ENCODE measurements around the gene CACNA1C.

The CACNA1C gene

GRCh38 chr12:2261708-2262107, 208.9 kb downstream of the CACNA1C start:
- no peak for DNase-seq

DNA sequence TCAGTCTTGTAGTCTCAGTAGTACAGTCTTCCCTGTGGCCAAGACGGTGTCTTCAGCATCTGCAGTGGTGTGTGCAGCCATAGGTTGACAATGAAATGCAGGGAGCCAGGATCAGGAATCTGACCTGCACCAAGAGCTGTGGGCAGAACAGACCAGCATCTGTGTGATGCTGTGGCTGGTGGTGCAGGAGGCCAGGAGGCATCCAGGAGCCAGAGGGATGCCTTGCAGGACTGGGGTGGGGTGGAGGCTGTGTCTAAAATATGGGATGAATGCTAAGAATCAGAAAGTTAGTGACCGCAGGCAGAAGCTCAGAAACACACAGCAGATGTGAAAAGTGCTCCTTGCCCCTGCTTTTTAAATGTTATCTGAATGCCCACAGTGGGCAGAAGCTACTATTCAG, 209.7 kb downstream of the CACNA1C start:
- no peak for DNase-seq

DNA sequence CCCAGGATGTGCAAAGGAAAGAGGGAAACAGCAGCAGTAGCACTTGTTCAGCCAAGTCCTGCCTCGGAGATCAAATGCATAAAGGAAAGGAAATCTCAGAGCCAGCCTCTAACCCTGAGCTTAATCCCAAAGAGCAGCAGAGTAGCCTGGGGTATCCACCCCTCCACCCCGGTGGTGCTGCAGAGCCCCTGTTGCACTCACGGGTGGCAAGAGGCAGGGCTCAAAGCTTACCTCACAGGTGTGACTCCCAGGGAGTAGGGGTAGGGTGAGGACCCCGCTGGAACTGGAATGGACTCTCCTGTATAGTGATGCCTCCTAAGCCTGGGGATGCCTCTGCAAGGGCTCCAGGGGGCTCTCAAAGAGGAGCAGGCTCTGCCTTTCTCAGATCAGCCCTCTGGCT, 211.1 kb downstream of the CACNA1C start:
- no peak for DNase-seq

DNA sequence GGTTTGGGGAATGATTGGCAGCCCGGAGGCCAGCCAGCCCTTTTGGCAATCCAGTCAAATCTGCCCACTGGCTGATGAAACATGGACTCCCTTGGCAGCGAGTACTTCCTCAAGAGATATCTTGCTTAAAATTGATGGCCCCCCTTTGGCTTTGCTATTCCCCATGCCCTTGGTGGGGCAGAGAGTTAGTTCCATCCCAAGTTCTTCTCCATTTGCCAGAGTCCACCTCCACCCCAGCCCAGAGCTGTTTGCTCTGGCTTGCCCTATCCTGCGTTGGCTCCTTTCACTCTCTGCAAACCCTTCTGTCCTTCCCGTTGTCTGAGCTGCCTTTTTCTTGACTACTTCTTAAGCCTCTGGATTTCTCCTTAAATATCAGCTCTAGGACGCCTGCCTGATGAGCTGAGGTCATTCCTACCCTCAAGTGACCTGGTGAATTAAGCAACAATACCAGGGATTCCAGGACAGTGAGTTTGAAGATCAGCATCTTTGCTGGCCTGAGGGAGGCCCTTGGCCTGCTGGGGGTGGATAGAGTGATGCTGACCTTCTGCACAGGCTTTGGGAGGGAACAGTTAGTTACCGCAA, 212.0 kb downstream of the CACNA1C start:
- no peak for DNase-seq

- DNase-seq, result no peak
Observed at GRCh38 chr12:2265461-2266167, 212.8 kb downstream of the CACNA1C start.

DNA sequence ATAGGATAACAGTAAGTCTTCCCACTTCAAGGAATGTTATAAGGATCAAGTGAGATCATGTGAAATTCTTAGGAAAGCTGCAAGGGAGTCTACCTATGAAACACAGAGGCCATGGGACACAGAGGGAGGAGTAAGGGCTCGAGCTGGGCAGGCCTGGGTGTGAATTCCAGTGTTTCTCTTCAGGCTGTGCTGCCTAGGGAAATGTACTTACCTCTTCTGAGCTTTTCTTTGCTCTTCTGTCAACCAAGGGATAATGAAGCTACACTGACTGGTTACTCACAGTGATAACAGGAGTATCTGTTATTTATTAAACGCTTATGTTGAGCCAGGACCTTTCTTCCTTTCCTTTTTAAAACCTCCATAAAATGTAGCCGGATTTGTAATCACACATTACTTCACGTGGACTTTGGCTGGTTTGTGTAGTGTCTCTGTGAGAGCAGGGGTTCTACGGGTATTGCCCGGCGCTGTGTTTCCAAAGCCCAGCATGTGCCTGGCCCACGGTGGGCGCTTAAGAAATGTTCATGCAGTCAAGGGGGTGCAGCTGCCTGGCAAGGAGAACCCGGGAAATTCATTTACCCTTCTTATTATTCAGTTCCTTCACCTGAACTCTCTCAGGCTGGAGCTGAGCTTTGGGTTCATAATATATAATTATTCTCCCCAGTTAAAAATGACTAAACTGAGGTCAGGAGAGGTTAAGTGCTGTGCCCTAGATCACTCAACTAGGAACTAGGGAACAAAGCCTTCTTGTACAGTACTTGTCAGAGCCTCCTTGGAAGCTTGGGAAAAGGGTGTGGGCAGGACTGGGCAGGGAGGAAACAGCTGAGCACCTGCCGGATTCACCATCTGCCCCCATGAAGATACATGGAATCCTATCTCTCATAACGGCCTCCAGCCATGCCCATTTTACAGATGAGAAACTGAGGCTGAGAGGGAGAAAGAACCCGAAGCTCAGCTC, 214.2 kb downstream of the CACNA1C start:
- no peak for DNase-seq

DNA sequence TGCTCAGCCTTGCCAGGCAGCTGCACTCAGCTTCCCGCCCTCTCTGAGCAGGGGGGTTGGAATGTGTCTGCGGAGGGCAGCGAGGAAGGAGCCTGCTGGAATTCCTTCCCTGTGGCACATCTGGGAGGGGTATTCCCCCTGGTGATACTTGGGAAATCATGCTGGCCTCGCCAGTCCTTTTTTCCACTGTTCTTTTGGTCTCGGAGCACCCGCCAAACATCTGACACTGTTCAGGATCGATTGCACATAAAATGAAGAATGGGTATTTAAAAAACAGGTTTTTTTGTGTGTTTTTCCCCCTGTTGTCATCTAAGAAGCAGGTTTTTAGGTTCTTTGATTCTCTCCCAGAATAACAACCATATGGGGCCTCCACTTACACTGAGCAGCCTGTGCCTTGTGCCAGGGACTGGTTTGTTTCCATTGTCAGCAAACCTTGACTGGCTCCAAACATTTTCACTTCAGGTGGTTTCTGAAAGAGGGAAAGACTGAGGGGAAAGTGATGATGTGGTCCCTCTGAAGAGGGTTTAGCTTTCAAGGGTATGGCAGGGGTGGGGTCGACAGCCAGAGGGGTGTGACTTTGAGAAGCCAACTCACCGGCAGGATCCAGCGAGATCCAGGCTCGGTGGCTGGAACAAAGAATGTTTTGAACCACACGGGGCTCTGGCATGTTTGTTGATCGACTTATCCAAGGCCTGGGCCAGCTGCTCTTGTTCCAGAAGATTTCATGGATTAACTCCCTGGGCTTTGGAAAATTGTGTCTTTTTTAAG, 215.1 kb downstream of the CACNA1C start:
- DNase-seq, result no peak

DNA sequence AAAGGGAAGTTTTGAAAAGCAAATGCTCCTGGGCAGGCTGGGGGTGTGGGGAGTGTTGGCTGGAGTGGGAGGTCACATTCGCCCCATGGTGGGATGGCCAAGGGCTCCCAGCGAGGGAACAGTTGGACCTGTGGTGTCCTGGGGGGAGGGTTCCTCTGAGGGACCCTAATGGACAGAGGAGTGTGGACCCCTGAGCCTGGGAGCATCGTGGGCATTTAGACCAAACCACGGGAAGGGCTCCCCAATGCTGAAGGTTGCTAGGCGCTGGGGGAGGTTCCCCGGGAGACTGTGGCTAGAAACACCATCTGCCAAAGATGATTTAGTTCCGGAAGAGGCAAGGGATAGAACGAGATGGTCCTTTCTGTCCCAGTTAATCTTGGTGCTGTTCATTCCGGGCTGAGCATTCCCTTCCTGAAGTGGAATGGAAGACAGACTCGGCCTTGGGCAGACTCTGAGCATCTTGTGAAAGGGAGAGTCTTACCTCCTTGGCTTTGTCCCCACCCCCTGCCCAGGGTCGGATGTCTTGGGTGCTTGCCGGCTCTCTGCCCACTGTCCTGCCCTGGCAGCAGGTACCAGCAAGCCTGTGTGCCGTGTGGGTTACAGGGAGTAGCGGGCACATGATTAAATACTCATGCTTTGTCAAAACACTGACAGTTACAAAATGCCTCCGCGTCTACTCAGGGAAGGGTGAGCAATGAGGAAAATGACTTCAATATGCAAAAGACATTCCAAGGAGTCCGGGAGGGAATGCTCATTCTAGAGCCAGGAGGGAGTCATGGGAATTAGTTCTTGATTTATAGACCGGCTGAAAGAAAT, 215.9 kb downstream of the CACNA1C start:
- no peak for DNase-seq

GRCh38 chr12:2270846-2271245, 218.1 kb downstream of the CACNA1C start:
- no peak for DNase-seq

- DNase-seq, result no peak
Observed at GRCh38 chr12:2271961-2272360, 219.2 kb downstream of the CACNA1C start.

- no peak for DNase-seq
Observed at GRCh38 chr12:2273288-2273687, 220.5 kb downstream of the CACNA1C start.

GRCh38 chr12:2273751-2274150, 221.0 kb downstream of the CACNA1C start:
- no peak for DNase-seq

- no peak for DNase-seq
Observed at GRCh38 chr12:2274733-2275132, 221.9 kb downstream of the CACNA1C start.

DNA sequence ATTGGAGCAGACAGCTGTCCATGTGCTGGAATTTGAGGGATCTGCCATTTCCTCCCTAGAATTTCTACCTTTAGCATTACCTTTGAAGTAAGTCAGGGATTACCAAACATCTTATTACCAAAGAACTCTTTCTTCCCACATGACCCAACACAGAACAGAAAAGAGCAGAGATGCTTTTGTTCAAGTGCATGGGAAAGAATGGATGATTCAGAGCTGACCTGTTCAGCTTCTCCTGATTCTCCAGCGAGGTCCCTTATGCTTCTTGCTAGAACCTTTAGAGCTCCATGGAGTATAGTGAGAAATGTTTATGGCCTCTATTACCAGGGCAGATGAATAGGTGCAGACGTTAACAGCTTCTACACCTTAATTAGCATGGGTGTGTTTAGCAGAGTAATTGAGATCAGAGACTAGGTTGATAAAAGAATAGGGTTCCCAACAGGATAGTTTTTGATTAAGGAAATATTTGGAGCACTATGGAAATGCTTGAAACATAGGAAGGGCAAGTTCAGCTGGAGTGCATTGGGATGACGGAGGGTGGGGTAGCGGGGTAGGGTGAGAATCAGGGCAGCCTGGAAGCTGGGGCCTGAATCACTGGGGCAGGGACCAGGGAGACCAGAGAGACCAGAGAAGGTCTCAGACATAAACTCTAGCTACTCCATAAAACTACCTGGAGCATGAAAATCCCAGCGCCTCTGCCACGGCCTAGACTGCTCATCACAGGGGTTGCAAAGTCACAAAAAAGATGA, 223.7 kb downstream of the CACNA1C start:
- no peak for DNase-seq

- no peak for DNase-seq
Observed at GRCh38 chr12:2277492-2278155, 224.8 kb downstream of the CACNA1C start.

- DNase-seq, result no peak
Observed at GRCh38 chr12:2281446-2281845, 228.7 kb downstream of the CACNA1C start.

- DNase-seq, result no peak
Observed at GRCh38 chr12:2282318-2282717, 229.5 kb downstream of the CACNA1C start.

GRCh38 chr12:2283480-2283879, 230.7 kb downstream of the CACNA1C start:
- no peak for DNase-seq

DNA sequence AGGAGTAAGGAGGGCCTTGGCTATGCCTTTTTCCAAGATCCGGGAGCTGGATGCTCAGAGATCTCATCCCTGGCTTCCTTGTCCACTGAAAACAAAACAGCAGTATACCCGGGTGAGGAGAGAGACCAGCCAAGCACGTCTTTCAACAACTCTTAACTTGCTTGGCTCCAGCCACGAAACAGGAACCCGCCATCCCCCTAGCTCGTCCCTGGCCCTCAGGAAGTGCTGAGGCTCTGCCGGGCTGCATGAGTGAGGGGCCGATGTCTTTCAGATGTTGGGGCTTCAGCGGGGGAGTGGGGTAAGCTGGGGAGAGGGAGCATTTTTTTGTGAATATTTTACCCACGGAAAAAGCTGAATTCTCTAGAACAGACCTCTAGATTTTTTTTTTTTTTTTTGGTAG, 231.1 kb downstream of the CACNA1C start:
- no peak for DNase-seq

- DNase-seq, result no peak
Observed at GRCh38 chr12:2284321-2284813, 231.6 kb downstream of the CACNA1C start.

DNA sequence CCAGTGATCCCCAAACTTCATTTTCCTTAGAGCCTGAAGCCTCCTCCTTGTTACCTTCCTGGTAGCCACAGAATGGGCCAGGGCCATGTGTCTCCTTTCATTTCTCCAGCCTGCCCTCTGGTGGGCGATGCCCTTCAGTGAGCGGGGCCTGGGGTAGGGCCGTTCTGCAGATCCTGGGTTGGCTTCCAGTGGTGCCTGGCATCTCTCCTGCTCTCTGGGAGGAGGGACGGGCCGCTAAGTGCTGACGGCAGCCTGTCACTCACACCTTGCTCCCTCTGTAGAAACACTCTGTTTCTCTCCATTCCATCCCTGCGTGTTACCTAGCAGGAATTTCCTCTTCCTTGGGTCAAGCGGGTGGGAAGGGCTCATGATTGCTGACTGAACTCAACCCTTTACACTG, 232.1 kb downstream of the CACNA1C start:
- DNase-seq, result no peak

Measured in stimulated activated CD4-positive, alpha-beta T cell treated with anti-CD3 and anti-CD28 coated beads, Interleukin-4, amount 100 ng/mL, for 4 hours (primary cell).